H1 (cell line): Measurements from ENCODE around the gene ASB4. TPM values are rescaled to one million over a fixed set of nuclear protein-coding genes. Genes with fewer than 3 reads are reported as not detected.

ENCODE experiments used
- CTCF ChIA-PET: fragments of 300-600 bp; sonication (Branson Sonifier 250); formaldehyde crosslinking; loops from one replicate; lab custom pipeline; 2021; ENCODE audit not compliant: partially characterized antibody; lab: Charles Lee
- POLR2A ChIA-PET: fragments of 300-600 bp; sonication (Branson Sonifier 250); formaldehyde crosslinking; loops from one replicate; lab custom pipeline; 2021; ENCODE audit warnings: inconsistent platforms; ENCODE audit not compliant: partially characterized antibody; lab: Charles Lee
- DNase-seq, 2 experiments: peaks; one replicate each; pipeline versions ENCODE4 v3.0.0 to v3.0.0-alpha.2; 2010 to 2022; ENCODE audit warnings: low spot score in 2 of 2, low read depth in 1 of 2, mixed read lengths in 1 of 2
- FAIRE-seq: peaks from 2 replicates; lab custom pipeline; 2011; peaks lifted over from hg19 to GRCh38; lab: Jason Lieb, UNC
- H2AFZ ChIP-seq: 2 replicates; pipeline ENCODE4 v1.8.1; 2012; ENCODE audit warnings: low read length, inconsistent platforms
- H2AK5ac ChIP-seq: 2 replicates; pipeline ENCODE4 v1.6.1; 2013; ENCODE audit warnings: low read depth, low read length
- H2BK120ac ChIP-seq: replicated peaks from 2 replicates; pipeline ENCODE3; 2013; ENCODE audit warnings: low read depth, low read length, inconsistent platforms
- H2BK12ac ChIP-seq: 2 replicates; pipeline ENCODE4 v1.6.1; 2013; ENCODE audit warnings: low read depth, low read length
- H2BK15ac ChIP-seq: 2 replicates; pipeline ENCODE4 v1.6.1; 2013; ENCODE audit warnings: low read length
- H2BK20ac ChIP-seq: 2 replicates; pipeline ENCODE4 v1.6.1; 2013; ENCODE audit warnings: low read length
- H2BK5ac ChIP-seq: 2 replicates; pipeline ENCODE4 v1.6.1; 2013; ENCODE audit warnings: low read depth, low read length
- H3K14ac ChIP-seq: 2 replicates; pipeline ENCODE4 v1.6.1; 2013; ENCODE audit warnings: inconsistent platforms; ENCODE audit not compliant: insufficient read length
- H3K18ac ChIP-seq: 2 replicates; pipeline ENCODE4 v1.6.1; 2013; ENCODE audit warnings: low read length; ENCODE audit errors: extremely low read depth
- H3K23ac ChIP-seq: 2 replicates; pipeline ENCODE4 v1.6.1; 2013; ENCODE audit warnings: inconsistent platforms; ENCODE audit not compliant: insufficient read length
- H3K23me2 ChIP-seq: 2 replicates; pipeline ENCODE4 v1.6.1; 2013; ENCODE audit warnings: low read depth, low read length
- H3K27ac ChIP-seq: 2 replicates; pipeline ENCODE4 v1.6.1; 2011; ENCODE audit warnings: low read depth, low read length, inconsistent platforms
- H3K27me3 ChIP-seq, 4 experiments: replicated peaks in 1 of 4; 1 replicate in 1 of 4; 2 replicates in 3 of 4; pipeline versions ENCODE4 v1.6.1 to v1.8.1; 2011 to 2013; ENCODE audit warnings: low read length in 3 of 4, mild to moderate bottlenecking in 3 of 4, inconsistent platforms in 2 of 4, mixed read lengths in 2 of 4, moderate library complexity in 1 of 4; ENCODE audit not compliant: control insufficient read depth in 3 of 4, insufficient read depth in 3 of 4; ENCODE audit errors: extremely low read depth in 1 of 4
- H3K36me3 ChIP-seq, 4 experiments: 2 replicates each; pipeline versions ENCODE4 v1.6.1 to v1.8.1; 2011 to 2013; ENCODE audit warnings: mild to moderate bottlenecking in 4 of 4, low read length in 3 of 4, moderate library complexity in 2 of 4, control low read depth in 1 of 4, inconsistent platforms in 1 of 4; ENCODE audit not compliant: insufficient read depth in 4 of 4, control insufficient read depth in 2 of 4
- H3K4ac ChIP-seq: replicated peaks from 2 replicates; pipeline ENCODE3; 2013; ENCODE audit warnings: low read length, low read depth, mixed read lengths, inconsistent platforms; ENCODE audit not compliant: insufficient read length
- H3K4me1 ChIP-seq, 4 experiments: replicated peaks in 1 of 4; 1 replicate in 1 of 4; 2 replicates in 3 of 4; pipeline versions ENCODE4 v1.6.1 to v1.8.1; 2011 to 2013; ENCODE audit warnings: low read length in 3 of 4, inconsistent platforms in 2 of 4, mixed read lengths in 1 of 4; ENCODE audit not compliant: insufficient read depth in 4 of 4, control insufficient read depth in 3 of 4
- H3K4me2 ChIP-seq, 2 experiments: 2 replicates each; pipeline versions ENCODE4 v1.6.1 to v1.8.1; 2011 to 2013; ENCODE audit warnings: low read depth in 2 of 2, low read length in 2 of 2, control low read depth in 1 of 2, inconsistent platforms in 1 of 2, mild to moderate bottlenecking in 1 of 2; ENCODE audit not compliant: insufficient read depth in 1 of 2
- H3K4me3 ChIP-seq, 4 experiments: fragments of 200-600, 300-600 bp in 1 of 4; sonication (generic), shearing (Covaris generic), sonication (Bioruptor Twin) in 1 of 4; 2 replicates each; pipeline versions ENCODE4 v1.5.1 to v1.8.1; 2011 to 2016; ENCODE audit warnings: low read length in 4 of 4, low read depth in 3 of 4, control low read depth in 2 of 4, inconsistent platforms in 2 of 4, mild to moderate bottlenecking in 2 of 4, mixed read lengths in 1 of 4, moderate library complexity in 1 of 4; ENCODE audit not compliant: insufficient read depth in 2 of 4; ENCODE audit errors: extremely low read depth in 1 of 4
- H3K56ac ChIP-seq: replicated peaks from 2 replicates; pipeline ENCODE3; 2013; ENCODE audit warnings: low read depth, mild to moderate bottlenecking, mixed read lengths, low read length, inconsistent platforms; ENCODE audit not compliant: insufficient read length
- H3K79me1 ChIP-seq: 2 replicates; pipeline ENCODE4 v1.6.1; 2013; ENCODE audit warnings: low read depth, low read length, control low read depth
- H3K79me2 ChIP-seq, 2 experiments: 2 replicates each; pipeline versions ENCODE4 v1.6.1 to v1.8.1; 2012 to 2013; ENCODE audit warnings: low read length in 2 of 2, mild to moderate bottlenecking in 2 of 2, inconsistent platforms in 1 of 2; ENCODE audit not compliant: insufficient read depth in 2 of 2, control insufficient read depth in 1 of 2
- H3K9ac ChIP-seq, 4 experiments: replicated peaks in 1 of 4; 1 replicate in 1 of 4; 2 replicates in 3 of 4; pipeline versions ENCODE4 v1.6.1 to v1.8.1; 2011 to 2013; ENCODE audit warnings: low read depth in 3 of 4, low read length in 3 of 4, control low read depth in 2 of 4, mild to moderate bottlenecking in 2 of 4, moderate library complexity in 2 of 4, inconsistent platforms in 1 of 4; ENCODE audit errors: extremely low read depth in 1 of 4
- H3K9me3 ChIP-seq, 2 experiments: 2 replicates each; pipeline versions ENCODE4 v1.6.1 to v1.8.1; 2012 to 2013; ENCODE audit warnings: mild to moderate bottlenecking in 2 of 2, moderate library complexity in 2 of 2, control low read depth in 1 of 2, inconsistent platforms in 1 of 2, low read depth in 1 of 2, low read length in 1 of 2, mixed read lengths in 1 of 2; ENCODE audit not compliant: insufficient read depth in 2 of 2
- H4K20me1 ChIP-seq, 2 experiments: replicated peaks in 1 of 2; 2 replicates each; pipeline versions ENCODE3 to v1.8.1; 2011 to 2013; ENCODE audit warnings: inconsistent platforms in 2 of 2, low read length in 2 of 2, mild to moderate bottlenecking in 1 of 2; ENCODE audit not compliant: insufficient read depth in 2 of 2, control insufficient read depth in 1 of 2
- H4K5ac ChIP-seq: 2 replicates; pipeline ENCODE4 v1.6.1; 2013; ENCODE audit warnings: low read length, low read depth, mixed read lengths, inconsistent platforms; ENCODE audit not compliant: insufficient read length
- H4K8ac ChIP-seq: 2 replicates; pipeline ENCODE4 v1.8.0; 2013; ENCODE audit warnings: mild to moderate bottlenecking, moderate library complexity, low read length, inconsistent platforms; ENCODE audit not compliant: insufficient read depth; ENCODE audit errors: extremely low read depth
- H4K91ac ChIP-seq: replicated peaks from 2 replicates; pipeline ENCODE3; 2013; ENCODE audit warnings: low read length, mixed read lengths, inconsistent platforms; ENCODE audit not compliant: insufficient read length
- ATF2 ChIP-seq: IDR thresholded peaks from 2 replicates; pipeline ENCODE4 v1.6.1; 2012; ENCODE audit warnings: low read length, inconsistent platforms
- BCL11A ChIP-seq, 2 experiments: IDR thresholded peaks; one replicate each; pipeline ENCODE4 v1.6.1; 2011; ENCODE audit warnings: low read depth in 2 of 2, low read length in 2 of 2, mild to moderate bottlenecking in 2 of 2
- BRCA1 ChIP-seq: IDR thresholded peaks from 2 replicates; pipeline ENCODE4 v1.6.1; 2012; ENCODE audit warnings: low read depth, low read length, improper control_type of control experiment
- CREB1 ChIP-seq: IDR thresholded peaks from 2 replicates; pipeline ENCODE4 v1.6.1; 2012; ENCODE audit warnings: inconsistent platforms
- EZH2 ChIP-seq: fragments of 200-600 bp; sonication (generic); IDR thresholded peaks from 2 replicates; pipeline ENCODE4 v1.7.1; 2012; ENCODE audit warnings: low read depth, mild to moderate bottlenecking, moderate library complexity, low read length, inconsistent platforms; ENCODE audit not compliant: severe bottlenecking
- GTF2F1 ChIP-seq: IDR thresholded peaks from 2 replicates; pipeline ENCODE4 v1.6.1; 2012; ENCODE audit warnings: low read depth, low read length, improper control_type of control experiment, borderline replicate concordance
- JUND ChIP-seq: IDR thresholded peaks from 2 replicates; pipeline ENCODE4 v1.6.1; 2011; ENCODE audit warnings: mild to moderate bottlenecking, improper control_type of control experiment, low read length
- SP1 ChIP-seq: IDR thresholded peaks from 2 replicates; pipeline ENCODE4 v1.6.1; 2011; ENCODE audit warnings: low read depth, low read length
- TEAD4 ChIP-seq: IDR thresholded peaks from 2 replicates; pipeline ENCODE4 v1.6.1; 2012; ENCODE audit warnings: low read depth, low read length, inconsistent platforms, mixed read lengths
- USF2 ChIP-seq: IDR thresholded peaks from 2 replicates; pipeline ENCODE4 v1.6.1; 2011; ENCODE audit warnings: low read length, improper control_type of control experiment
- ZNF274 ChIP-seq: IDR thresholded peaks from 2 replicates; pipeline ENCODE4 v1.7.0; 2012; ENCODE audit warnings: low read length, borderline replicate concordance; ENCODE audit errors: extremely low read depth
- WGBS, 2 experiments: shearing (Covaris generic) in 1 of 2; methylation state at CpG; one replicate each; pipeline versions ENCODE4 v1.1.6 to v1.1.7; 2013 to 2015; ENCODE audit warnings: low lambda C conversion rate in 2 of 2, mixed read lengths in 2 of 2, inconsistent platforms in 1 of 2, low coverage in 1 of 2, missing lambda C conversion rate in 1 of 2; ENCODE audit not compliant: insufficient replicate concordance in 2 of 2, insufficient coverage in 1 of 2, insufficient read length in 1 of 2; ENCODE audit errors: extremely low coverage in 1 of 2, missing lambda C conversion rate in 1 of 2; 5-methylcytosine and 5-hydroxymethylcytosine counted together
- polyA plus RNA-seq, 7 experiments: library from polyadenylated mRNA; depleted of rRNA in 3 of 7; stranded (reverse) in 5 of 7; unstranded in 2 of 7; fragments of >200 nt in 5 of 7; fragments of 200-250 nt in 2 of 7; gene quantifications; 1 replicate in 5 of 7; 2 replicates in 1 of 7; 4 replicates in 1 of 7; pipeline versions ENCODE4 v1.2.1 to v1.2.3, GENCODE V29; 2011 to 2013; ENCODE audit warnings: missing spikeins in 2 of 7, mixed read lengths in 2 of 7
- total RNA-seq: library from RNA; stranded (reverse); fragmentation: NEBNext Ultra II Directional; extraction: Animal tissue kit (Norgen Biotek cat#: 25700); gene quantifications from 2 replicates; pipeline ENCODE4 v1.2.1, GENCODE V29; 2021

The ASB4 gene
- total and polyA plus RNA-seq, 2 of the 8 experiments (the other 6 are each of a cell fraction or from before 2014, with no cell fraction given): not detected

GRCh38 chr7:95530881-95531280 lies 45.1 kb downstream of the ASB4 start:
- DNase-seq (no peak), FAIRE-seq (no peak)
- H3K18ac ChIP-seq: no peak overlapping the region
- no peak overlapping the region for H2BK120ac ChIP-seq
- no peak overlapping the region for H3K4me2 ChIP-seq
- H3K14ac ChIP-seq: no peak overlapping the region
- H4K8ac ChIP-seq: no peak overlapping the region
- H3K27me3 ChIP-seq: no peaks in the 10 kb centered on the region
- no peaks in the 10 kb centered on the region for H3K23me2 ChIP-seq
- H4K20me1 ChIP-seq: no peaks in the 10 kb centered on the region
- H3K79me1 ChIP-seq: no peaks in the 10 kb centered on the region
- H3K4me3 ChIP-seq: no peak overlapping the region
- no peak overlapping the region for H3K9ac ChIP-seq
- no peak overlapping the region for H3K56ac ChIP-seq
- no peak overlapping the region for H2BK12ac ChIP-seq
- TF ChIP-seq USF2 (no peak), BRCA1 (no peak), SP1 (no peak), EZH2 (no peak), BCL11A (IDR thresholded peaks at IDR 0.05; ENCODE audit: low read depth in 2 of 2, low read length in 2 of 2) (no peak), ATF2 (no peak), TEAD4 (no peak), CREB1 (no peak), GTF2F1 (no peak), JUND (no peak), ZNF274 (no peak)
- TF ChIP-seq, all 59 proteins: peak for 0
- H2AK5ac ChIP-seq: no peak overlapping the region
- no peaks in the 10 kb centered on the region for H3K9me3 ChIP-seq
- no peak overlapping the region for H4K5ac ChIP-seq
- no peak overlapping the region for H2BK15ac ChIP-seq
- POLR2A ChIA-PET: no interaction called here
- 87% methylated on average over 1 of the region's 1 CpG; no CpG with 5 or more reads in 1 of the 2 experiments for WGBS, 2 experiments
- H3K4ac ChIP-seq: no peak overlapping the region
- CTCF ChIA-PET: interaction anchor here (1.1 to 17.5 kb wide), 4 partner anchors 10 to 158 kb away, joined by 4 to 482 read pairs (median 52); no protein-coding TSS in a partner anchor
- no peak overlapping the region for H2BK20ac ChIP-seq
- no peak overlapping the region for H3K23ac ChIP-seq
- H3K27ac ChIP-seq: no peak overlapping the region
- no peaks in the 10 kb centered on the region for H3K36me3 ChIP-seq
- H2BK5ac ChIP-seq: no peak overlapping the region
- H2AFZ ChIP-seq: no peak overlapping the region
- no peaks in the 10 kb centered on the region for H3K79me2 ChIP-seq
- no peaks in the 10 kb centered on the region for H3K4me1 ChIP-seq
- no peak overlapping the region for H4K91ac ChIP-seq
